Tibial nerve (tissue), 4 donors: ENCODE measurements around the gene CHN2. TPM values are rescaled to one million over a fixed set of nuclear protein-coding genes. Genes with fewer than 3 reads are reported as not detected.
A peak's percentile ranks its signal among the peaks of the same experiment; 100 is the strongest.

Source experiments
- DNase-seq, 2 donors: peaks; one replicate each; pipeline ENCODE4 v3.0.0-alpha.2; 2019; ENCODE audit warnings: low spot score in 2 of 2
- H3K27ac ChIP-seq, 4 donors: fragments of 200-600 bp; sonication (generic) in 3 of 4; one replicate each; pipeline ENCODE4 v1.5.1; 2017 to 2019; ENCODE audit warnings: mild to moderate bottlenecking in 1 of 4
- H3K27me3 ChIP-seq, 2 donors: fragments of 200-600 bp; sonication (generic) in 1 of 2; one replicate each; pipeline versions ENCODE4 v1.5.1 to v1.6.0; 2017 to 2019
- H3K36me3 ChIP-seq, 3 donors: fragments of 200-600 bp; sonication (generic); one replicate each; pipeline ENCODE4 v1.5.1; 2018 to 2019
- H3K4me1 ChIP-seq, 4 donors: fragments of 200-600 bp; sonication (generic) in 3 of 4; one replicate each; pipeline ENCODE4 v1.5.1; 2017 to 2019
- H3K4me3 ChIP-seq, 4 donors: fragments of 200-600 bp; sonication (generic) in 3 of 4; one replicate each; pipeline ENCODE4 v1.5.1; 2017 to 2019; ENCODE audit warnings: mild to moderate bottlenecking in 1 of 4, moderate library complexity in 1 of 4
- H3K9me3 ChIP-seq, 4 donors: fragments of 200-600 bp; sonication (generic) in 3 of 4; one replicate each; pipeline ENCODE4 v1.5.1; 2017 to 2019
- CTCF ChIP-seq, 5 experiments: fragments of 200-600 bp in 3 of 5; fragments of 450-650 bp in 2 of 5; sonication (generic) in 3 of 5; IDR thresholded peaks; one replicate each; pipeline ENCODE4 v1.5.1; 2016 to 2019; ENCODE audit warnings: antibody characterized with exemption in 5 of 5, mild to moderate bottlenecking in 3 of 5, moderate library complexity in 2 of 5
- EP300 ChIP-seq, 2 donors: sonication (generic); formaldehyde crosslinking; IDR thresholded peaks; one replicate each; pipeline ENCODE4 v1.6.1; 2017; ENCODE audit warnings: antibody characterized with exemption in 2 of 2, mild to moderate bottlenecking in 1 of 2
- POLR2A ChIP-seq, 2 donors: fragments of 450-650 bp; IDR thresholded peaks; one replicate each; pipeline ENCODE4 v1.6.1; 2017; ENCODE audit warnings: antibody characterized with exemption in 2 of 2, mild to moderate bottlenecking in 2 of 2, moderate library complexity in 2 of 2
- WGBS, 2 donors: methylation state at CpG; one replicate each; pipeline ENCODE4 v1.1.5; 2018; 5-methylcytosine and 5-hydroxymethylcytosine counted together
- total RNA-seq, 4 donors: library from RNA; depleted of rRNA; stranded (reverse); fragments of >200 nt; gene quantifications; one replicate each; pipeline ENCODE4 v1.1.0, GENCODE V29; 2016

The CHN2 gene
- total RNA-seq, 4 donors from 2014 or later = 3.9 to 12.6 (median 7.0) TPM

GRCh38 chr7:29315892-29316270, 121.3 kb downstream of the CHN2 start:
- H3K27ac ChIP-seq = no peak overlapping the region
- 88 to 91% methylated on average over 2 of the region's 2 CpGs for WGBS, 2 donors
- H3K36me3 ChIP-seq = no peaks in the 10 kb centered on the region
- no peak overlapping the region for H3K4me3 ChIP-seq
- H3K27me3 ChIP-seq = no peaks in the 10 kb centered on the region
- TF ChIP-seq EP300 (IDR thresholded peaks at IDR 0.05) (no peak), POLR2A (IDR thresholded peaks at IDR 0.05) (no peak), CTCF (IDR thresholded peaks at IDR 0.05) (no peak)
- H3K9me3 ChIP-seq = no peaks in the 10 kb centered on the region
- DNase-seq = no peak
- peaks cover 0 to 6% (median 0%) of the 10 kb centered on the region in 4 donors for H3K4me1 ChIP-seq

GRCh38 chr7:29316926-29317325, 122.4 kb downstream of the CHN2 start:
- no peaks in the 10 kb centered on the region for H3K36me3 ChIP-seq
- no peak overlapping the region for H3K27ac ChIP-seq
- WGBS, 2 donors = 78 to 85% methylated on average over 3 of the region's 3 CpGs
- DNase-seq = no peak
- H3K4me3 ChIP-seq = no peak overlapping the region
- no peaks in the 10 kb centered on the region for H3K27me3 ChIP-seq
- H3K4me1 ChIP-seq = peaks cover 0 to 6% (median 0%) of the 10 kb centered on the region in 4 donors
- TF ChIP-seq POLR2A (IDR thresholded peaks at IDR 0.05) = no peak
- TF ChIP-seq CTCF (IDR thresholded peaks at IDR 0.05) = no peak
- no peak for TF ChIP-seq EP300 (IDR thresholded peaks at IDR 0.05)
- no peaks in the 10 kb centered on the region for H3K9me3 ChIP-seq

- Histone ChIP-seq H3K36me3 (no peaks in the 10 kb centered on the region), H3K4me3 (no peak overlapping the region), H3K27ac (no peak overlapping the region), H3K9me3 (no peaks in the 10 kb centered on the region), H3K4me1 (peaks cover 0 to 6% (median 0%) of the 10 kb centered on the region in 4 donors), H3K27me3 (no peaks in the 10 kb centered on the region)
- DNase-seq = no peak
- 62 to 66% methylated on average over 9 of the region's 9 CpGs for WGBS, 2 donors
- TF ChIP-seq EP300 (IDR thresholded peaks at IDR 0.05) (no peak), CTCF (IDR thresholded peaks at IDR 0.05) (no peak), POLR2A (IDR thresholded peaks at IDR 0.05) (no peak)
Measured at GRCh38 chr7:29318853-29319718, 124.5 kb downstream of the CHN2 start.

GRCh38 chr7:29319719-29320521, 125.3 kb downstream of the CHN2 start:
- DNase-seq = peak in 1 of 2 donors; percentile 7
- H3K4me3 ChIP-seq = no peak overlapping the region
- no peak overlapping the region for H3K27ac ChIP-seq
- no peak for TF ChIP-seq POLR2A (IDR thresholded peaks at IDR 0.05)
- TF ChIP-seq EP300 (IDR thresholded peaks at IDR 0.05) = peak in 1 of 2 donors; percentile 46
- H3K36me3 ChIP-seq = no peaks in the 10 kb centered on the region
- H3K4me1 ChIP-seq = peaks cover 0 to 6% (median 0%) of the 10 kb centered on the region in 4 donors
- no peaks in the 10 kb centered on the region for H3K9me3 ChIP-seq
- 24 to 42% methylated on average over 10 of the region's 10 CpGs for WGBS, 2 donors
- no peaks in the 10 kb centered on the region for H3K27me3 ChIP-seq

GRCh38 chr7:29320577-29320976, 126.0 kb downstream of the CHN2 start:
- TF ChIP-seq EP300 (IDR thresholded peaks at IDR 0.05) (no peak), POLR2A (IDR thresholded peaks at IDR 0.05) (no peak), CTCF (IDR thresholded peaks at IDR 0.05) (no peak)
- DNase-seq = no peak
- no peaks in the 10 kb centered on the region for H3K9me3 ChIP-seq
- no peak overlapping the region for H3K27ac ChIP-seq
- WGBS, 2 donors = 78 to 86% methylated on average over 2 of the region's 2 CpGs
- H3K4me1 ChIP-seq = peaks cover 0 to 6% (median 0%) of the 10 kb centered on the region in 4 donors
- no peak overlapping the region for H3K4me3 ChIP-seq
- H3K36me3 ChIP-seq = no peaks in the 10 kb centered on the region
- H3K27me3 ChIP-seq = no peaks in the 10 kb centered on the region
